GM19043 (cell line): ENCODE results near the gene ARHGEF10L.

Experiments
- ATAC-seq: cut with Tn5 transposase; IDR thresholded peaks from one replicate; pipeline ENCODE4 v1.9.1; 2021; ENCODE audit warnings: low read depth; ENCODE audit not compliant: unreplicated experiment

Gene ARHGEF10L

GRCh38 chr1:17692645-17693044, 153.1 kb downstream of the ARHGEF10L start:
- no peak for ATAC-seq

GRCh38 chr1:17696417-17697301, 157.2 kb downstream of the ARHGEF10L start:
- ATAC-seq, result no peak

GRCh38 chr1:17697458-17697857, 158.0 kb downstream of the ARHGEF10L start:
- no peak for ATAC-seq

- no peak for ATAC-seq
Measured at GRCh38 chr1:17699581-17699980, 160.1 kb downstream of the ARHGEF10L start.

GRCh38 chr1:17700945-17701810, 161.7 kb downstream of the ARHGEF10L start:
- ATAC-seq, result no peak

DNA sequence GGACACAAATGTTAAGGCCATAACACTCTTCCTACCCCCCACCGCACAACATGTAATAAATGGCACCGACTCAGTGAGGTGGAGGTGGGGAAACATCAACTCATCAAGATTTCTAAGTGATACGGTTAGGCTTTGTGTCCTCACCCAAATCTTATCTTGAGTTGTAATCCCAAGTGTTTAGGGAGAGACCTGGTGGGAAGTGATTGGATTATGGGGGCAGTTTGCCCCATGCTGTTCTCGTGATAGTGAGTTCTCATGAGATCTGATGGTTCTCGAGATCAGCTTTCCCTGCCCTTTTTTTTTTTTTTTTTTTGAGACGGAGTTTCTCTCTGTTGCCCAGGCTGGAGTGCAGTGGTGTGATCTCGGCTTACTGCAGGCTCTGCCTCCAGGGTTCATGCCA, 164.7 kb downstream of the ARHGEF10L start:
- ATAC-seq, result no peak

DNA sequence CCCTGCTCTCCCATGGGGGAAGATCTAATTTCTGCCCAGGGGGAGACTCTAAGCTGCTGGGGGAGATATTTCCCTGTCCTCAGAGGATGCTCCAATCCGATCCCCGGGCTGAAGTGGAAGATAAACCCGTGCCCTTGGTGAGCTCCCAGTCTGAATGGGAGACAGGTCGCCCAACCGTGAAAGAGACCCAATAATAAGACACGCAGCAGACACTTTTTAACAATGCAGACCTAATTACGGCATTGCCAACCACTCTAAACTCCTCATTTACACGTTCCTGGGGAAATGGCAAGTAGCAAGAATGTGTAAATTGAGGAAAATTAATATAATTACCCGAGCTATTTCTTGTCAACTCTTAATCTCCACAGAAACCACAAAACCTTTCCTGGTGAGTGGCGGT, 166.9 kb downstream of the ARHGEF10L start:
- ATAC-seq, result no peak

DNA sequence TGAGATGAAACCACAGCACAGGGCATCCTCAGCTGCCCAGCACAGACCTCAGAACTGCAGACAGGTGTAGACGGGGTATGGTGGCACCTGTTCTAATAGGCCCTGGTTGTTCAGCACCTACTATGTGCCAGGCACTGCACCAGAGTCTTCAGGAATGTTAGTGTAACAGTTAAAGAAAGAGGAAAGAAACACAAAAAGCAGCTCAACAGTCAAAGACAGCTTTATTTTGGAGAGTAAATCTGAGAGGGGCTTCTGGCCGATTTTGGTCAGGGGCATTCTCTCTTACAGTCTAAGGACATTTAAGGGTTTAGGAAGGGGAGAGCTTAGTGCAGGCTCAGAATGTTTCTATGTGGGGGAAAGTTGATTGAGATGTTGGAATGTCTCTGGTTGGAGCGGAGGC, 170.5 kb downstream of the ARHGEF10L start:
- ATAC-seq, result no peak

- ATAC-seq, result no peak
Measured at GRCh38 chr1:17710889-17711576, 171.5 kb downstream of the ARHGEF10L start.

GRCh38 chr1:17711577-17711910, 172.0 kb downstream of the ARHGEF10L start:
- no peak for ATAC-seq

- ATAC-seq, result no peak
Measured at GRCh38 chr1:17711941-17712340, 172.4 kb downstream of the ARHGEF10L start.

DNA sequence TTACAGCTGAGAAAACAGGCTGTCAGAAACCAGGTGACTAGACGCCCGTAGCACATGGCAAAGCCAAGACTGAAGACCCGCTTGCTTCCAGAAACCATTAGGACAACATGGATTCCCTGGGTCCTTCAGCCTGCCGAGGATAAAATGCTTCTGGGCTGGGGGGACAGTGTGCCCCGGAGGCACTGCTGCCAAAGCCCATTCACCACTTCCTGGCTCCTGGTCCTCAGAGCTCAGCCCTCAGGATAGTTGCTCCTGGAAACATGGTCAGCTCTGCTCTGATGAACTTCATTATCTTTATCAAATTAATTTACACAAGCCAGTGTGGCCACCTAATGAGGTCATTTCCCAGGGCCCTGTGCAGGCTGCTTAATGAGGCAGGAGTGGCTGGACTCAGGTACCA, 174.5 kb downstream of the ARHGEF10L start:
- ATAC-seq, result no peak

- ATAC-seq, result no peak
Measured at GRCh38 chr1:17717594-17718535, 178.4 kb downstream of the ARHGEF10L start.

GRCh38 chr1:17719874-17720273, 180.4 kb downstream of the ARHGEF10L start:
- ATAC-seq, result no peak

DNA sequence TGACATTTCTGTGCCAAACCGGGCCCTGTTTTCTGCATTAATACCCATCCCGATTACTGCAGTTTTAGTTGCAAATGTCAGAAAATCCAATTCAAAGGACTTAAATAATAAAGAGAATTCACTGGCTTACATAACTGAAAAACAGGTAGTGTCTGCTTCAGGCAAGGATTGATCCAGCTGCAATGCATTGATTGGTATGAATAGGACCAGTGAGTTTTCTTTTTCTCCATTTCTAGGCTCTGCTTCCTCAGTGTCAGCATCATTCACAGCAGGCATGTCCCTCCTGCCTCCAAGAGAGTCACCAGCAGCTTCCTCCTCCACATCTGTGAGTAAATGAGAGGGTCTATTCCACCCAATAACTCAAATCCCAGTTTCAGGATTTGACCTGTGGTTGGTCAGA, 181.9 kb downstream of the ARHGEF10L start:
- no peak for ATAC-seq

- ATAC-seq, result no peak
Measured at GRCh38 chr1:17723684-17724083, 184.2 kb downstream of the ARHGEF10L start.

GRCh38 chr1:17724150-17724549, 184.7 kb downstream of the ARHGEF10L start:
- no peak for ATAC-seq

- no peak for ATAC-seq
Measured at GRCh38 chr1:17725084-17725719, 185.7 kb downstream of the ARHGEF10L start.

DNA sequence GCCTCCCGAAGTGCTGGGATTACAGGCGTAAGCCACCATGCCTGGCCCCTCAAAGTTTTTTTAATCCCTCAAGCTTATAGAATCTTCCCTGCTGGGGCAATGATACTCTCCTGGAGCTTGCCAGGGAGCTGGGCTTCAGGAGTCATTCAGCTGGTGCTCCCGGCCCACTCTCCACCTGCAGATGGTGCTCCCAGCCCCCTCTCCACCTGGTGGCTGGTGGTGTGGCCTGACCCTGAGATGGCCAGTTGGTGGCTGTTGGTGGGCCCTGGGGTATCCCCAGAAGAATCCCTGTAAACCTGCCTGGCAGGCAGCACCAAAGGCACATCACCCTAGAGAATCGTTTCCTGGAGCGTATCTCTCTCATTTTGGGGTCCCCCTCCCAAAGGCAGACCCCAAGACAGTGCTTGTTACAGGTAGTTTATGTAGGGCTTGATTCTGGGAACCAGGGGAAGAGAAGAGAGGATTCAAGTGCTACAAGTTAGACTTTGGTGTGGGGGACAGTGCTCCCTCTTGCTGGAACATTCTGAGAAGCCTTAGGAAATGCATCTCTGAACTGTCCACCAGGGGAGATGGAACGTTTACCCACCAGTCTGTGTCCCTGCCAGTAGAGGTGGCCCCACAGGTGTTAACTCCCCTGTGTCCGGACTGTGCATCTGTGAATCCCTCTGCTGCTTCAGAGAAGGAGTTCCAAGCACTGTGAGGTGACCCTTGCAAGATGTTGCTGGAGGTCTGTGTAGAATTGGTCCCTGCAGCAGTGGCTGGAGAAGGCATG, 186.5 kb downstream of the ARHGEF10L start:
- ATAC-seq, result no peak
